C4-2B (cell line): ENCODE measurements around the gene PRMT6.
"Not testable (repeated sequence)": the region's sequence is repeated elsewhere in the genome, so short reads cannot be mapped to it uniquely, and the experiment has no call there.

ENCODE experiments used
- H3K27ac ChIP-seq: fragments of 450-650 bp; 2 replicates; pipeline ENCODE4 v1.5.1; 2017
- CTCF ChIP-seq: fragments of 450-650 bp; conservative IDR thresholded peaks from 2 replicates; pipeline ENCODE4 v1.5.1; 2017; ENCODE audit warnings: mild to moderate bottlenecking
- ZFX ChIP-seq: fragments of 450-650 bp; IDR thresholded peaks from 2 replicates; pipeline ENCODE4 v1.6.1; 2017

PRMT6 gene

GRCh38 chr1:107073493-107073892, 17.0 kb downstream of the PRMT6 start:
- TF ChIP-seq CTCF (no peak), ZFX (no peak)
- H3K27ac ChIP-seq, result no peak overlapping the region

DNA sequence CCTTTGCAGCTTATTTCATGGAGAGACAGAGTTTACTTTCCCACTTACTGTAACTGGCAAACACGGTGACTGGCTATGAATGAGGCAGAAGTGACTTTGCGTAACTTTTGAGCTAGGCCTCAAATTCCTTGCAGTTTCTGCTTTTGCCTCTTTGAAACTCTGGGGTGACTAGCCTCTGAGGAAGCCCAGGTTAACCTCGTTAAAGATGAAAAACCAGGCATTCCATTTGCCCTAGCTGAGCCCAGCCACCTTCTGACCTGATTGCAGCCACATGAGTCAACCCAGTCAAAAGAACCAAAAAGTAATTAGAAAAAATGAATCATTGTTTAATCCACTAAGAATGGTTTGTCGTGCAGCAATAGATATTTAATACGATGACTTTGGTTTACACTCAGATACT, 20.4 kb downstream of the PRMT6 start:
- no peak for TF ChIP-seq ZFX
- TF ChIP-seq CTCF, result no peak
- no peak overlapping the region for H3K27ac ChIP-seq

- TF ChIP-seq CTCF, result no peak
- no peak for TF ChIP-seq ZFX
- no peak overlapping the region for H3K27ac ChIP-seq
Observed at GRCh38 chr1:107079249-107079648, 22.8 kb downstream of the PRMT6 start.

- no peak for TF ChIP-seq ZFX
- TF ChIP-seq CTCF, result no peak
- H3K27ac ChIP-seq, result no peak overlapping the region
Observed at GRCh38 chr1:107081102-107081501, 24.6 kb downstream of the PRMT6 start.

- no peak for TF ChIP-seq ZFX
- TF ChIP-seq CTCF, result no peak
- H3K27ac ChIP-seq, result no peak overlapping the region
Observed at GRCh38 chr1:107091418-107091817, 34.9 kb downstream of the PRMT6 start.

- not testable (repeated sequence) for H3K27ac ChIP-seq
Observed at GRCh38 chr1:107093395-107093794, 36.9 kb downstream of the PRMT6 start.

DNA sequence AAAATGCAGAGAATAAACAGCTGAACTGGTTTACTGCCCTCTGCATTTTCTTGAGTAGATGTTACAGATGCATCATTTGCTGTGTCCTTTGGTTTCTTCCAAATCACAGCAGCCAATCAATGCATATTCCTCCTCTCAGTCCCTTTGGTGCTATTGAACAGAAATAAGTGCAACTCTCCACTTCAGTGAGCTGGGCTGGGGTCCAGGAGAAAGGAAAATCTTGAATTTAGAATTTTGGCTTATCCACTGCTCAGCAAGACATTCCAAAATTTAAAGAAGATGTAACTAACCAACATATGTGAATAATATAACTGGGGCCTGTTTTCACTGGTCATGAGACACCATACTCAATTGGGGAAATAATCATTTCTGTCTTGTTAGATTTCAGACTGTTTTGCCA, 39.2 kb downstream of the PRMT6 start:
- H3K27ac ChIP-seq, result no peak overlapping the region
- TF ChIP-seq CTCF, result no peak
- TF ChIP-seq ZFX, result no peak

DNA sequence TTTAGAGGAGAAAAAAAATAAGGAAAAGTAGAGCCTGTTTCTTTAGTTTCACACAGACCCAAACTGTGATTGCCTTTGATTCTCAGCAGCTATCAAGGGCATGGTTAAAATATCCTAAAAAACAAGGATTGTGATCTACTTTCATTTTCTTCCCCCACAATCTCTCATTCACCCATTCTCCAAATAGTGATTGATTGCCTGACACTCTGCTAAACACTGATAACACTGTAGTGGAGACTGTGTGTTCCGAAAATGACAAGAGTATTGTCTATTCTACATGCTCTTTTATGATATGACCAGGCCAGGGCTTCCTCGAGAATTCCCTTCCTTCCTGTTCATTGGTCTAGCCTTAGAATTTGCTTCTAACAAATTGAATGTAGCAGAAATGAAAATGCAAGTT, 40.2 kb downstream of the PRMT6 start:
- H3K27ac ChIP-seq, result no peak overlapping the region
- no peak for TF ChIP-seq ZFX
- no peak for TF ChIP-seq CTCF
